22Rv1 (cell line): ENCODE results near the gene PDZK1.

ENCODE experiments used
- CTCF ChIP-seq: fragments of 450-650 bp; IDR thresholded peaks from 2 replicates; pipeline ENCODE4 v1.5.1; 2017; ENCODE audit warnings: mild to moderate bottlenecking
- ZFX ChIP-seq: fragments of 450-650 bp; IDR thresholded peaks from 2 replicates; pipeline ENCODE4 v1.6.1; 2017; ENCODE audit warnings: antibody characterized with exemption, borderline replicate concordance

GRCh38 chr1:145689922-145690321 lies 17.2 kb downstream of the PDZK1 start:
- TF ChIP-seq CTCF (no peak), ZFX (no peak)
